Measurements from ENCODE around the gene GNAT2.

The GNAT2 gene

DNA sequence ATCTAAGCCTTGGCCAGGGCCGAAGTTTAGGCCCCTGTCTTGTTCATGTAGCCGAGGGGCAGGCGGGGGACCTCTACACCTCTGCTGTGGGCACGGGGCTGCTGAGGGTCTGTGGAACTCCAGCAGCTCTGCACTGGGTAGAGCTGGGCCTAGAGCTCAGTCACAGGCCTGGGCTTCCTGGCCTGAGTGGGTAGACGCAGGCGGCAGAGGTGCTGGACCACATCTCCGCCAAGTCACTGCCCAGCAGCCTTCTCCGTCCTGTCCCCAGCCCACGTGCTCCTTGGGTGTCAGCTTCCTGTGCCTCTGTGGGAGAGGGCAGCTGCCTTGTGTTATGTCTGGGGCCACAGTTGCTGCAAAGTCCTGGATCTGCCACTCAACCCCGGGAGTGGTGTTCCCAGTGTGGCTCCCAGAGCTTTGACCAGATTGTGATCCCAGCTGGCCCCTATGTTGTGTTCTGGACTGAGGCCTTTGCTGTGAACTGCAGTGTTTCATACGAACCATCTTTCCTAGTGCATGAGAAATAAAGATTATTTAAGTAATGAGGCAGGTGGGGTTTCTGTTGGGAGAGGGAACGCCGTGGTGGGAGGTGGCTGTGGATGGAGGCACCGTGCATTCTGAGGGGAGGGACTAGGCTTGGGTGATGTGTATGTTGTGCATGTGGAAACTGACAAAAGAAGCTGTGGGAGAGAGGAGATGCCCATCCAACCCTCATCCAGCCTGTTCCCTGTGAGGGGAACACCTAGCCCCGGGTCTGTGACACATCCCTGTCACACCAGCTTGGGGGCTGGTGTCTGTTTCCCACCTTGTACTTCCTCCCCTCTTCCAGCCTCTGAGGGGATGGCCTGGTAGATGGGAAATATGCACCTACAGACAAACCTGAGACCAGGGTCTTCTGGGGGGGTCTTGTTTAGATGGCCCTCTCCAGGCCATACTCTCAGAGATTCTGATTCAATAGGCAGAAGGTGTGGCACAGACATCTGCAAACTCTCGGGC is 12.4 kb upstream of the GNAT2 start:
- TF ChIP-seq POLR2A (IDR thresholded peaks at IDR 0.05; ENCODE audit: low read depth, low read length) (no peak), POLR2AphosphoS5 (IDR thresholded peaks at IDR 0.05; ENCODE audit: low read depth, low read length) (no peak), TAF1 (IDR thresholded peaks at IDR 0.05; ENCODE audit: borderline replicate concordance, low read depth, low read length) (no peak)

DNA sequence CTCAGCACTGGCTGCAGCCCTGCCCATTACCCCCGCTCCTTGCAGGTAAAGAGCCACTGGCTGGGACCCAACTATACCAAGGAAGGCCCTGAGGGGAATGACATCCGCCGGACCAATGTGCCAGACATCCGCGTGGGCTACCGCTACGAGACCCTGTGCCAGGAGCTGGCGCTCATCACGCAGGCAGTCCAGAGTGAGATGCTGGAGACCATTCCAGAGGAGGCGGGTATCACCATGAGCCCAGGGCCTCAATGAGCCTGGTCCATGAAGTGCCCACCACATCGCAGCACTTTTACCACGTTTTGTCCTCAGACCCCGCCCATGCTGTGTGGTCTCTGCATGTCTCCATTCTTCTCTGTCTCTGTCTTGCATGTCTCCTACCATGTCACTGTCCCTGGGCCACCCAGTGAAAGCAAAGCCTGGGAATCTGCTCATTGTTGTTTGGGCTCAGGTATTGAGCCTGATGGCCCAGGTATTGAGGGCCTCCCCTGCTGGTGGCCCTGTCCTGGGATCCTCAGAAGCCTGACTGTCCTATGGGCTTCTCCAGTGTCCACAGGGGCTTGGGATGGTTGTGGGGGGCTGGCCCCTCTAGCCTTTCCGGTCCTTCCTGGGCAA is 11.6 kb upstream of the GNAT2 start:
- no peak for TF ChIP-seq POLR2A (IDR thresholded peaks at IDR 0.05; ENCODE audit: low read depth, low read length)
- TF ChIP-seq POLR2AphosphoS5 (IDR thresholded peaks at IDR 0.05; ENCODE audit: low read depth, low read length), result no peak
- TF ChIP-seq TAF1 (IDR thresholded peaks at IDR 0.05; ENCODE audit: borderline replicate concordance, low read depth, low read length), result no peak
- DNase-seq (ENCODE audit: insufficient read length) (no peak), FAIRE-seq (no peak)

More for the DNA sequence above, 12.4 kb upstream of the GNAT2 start:
- FAIRE-seq, result no peak
- DNase-seq (ENCODE audit: insufficient read length), result no peak

DNA sequence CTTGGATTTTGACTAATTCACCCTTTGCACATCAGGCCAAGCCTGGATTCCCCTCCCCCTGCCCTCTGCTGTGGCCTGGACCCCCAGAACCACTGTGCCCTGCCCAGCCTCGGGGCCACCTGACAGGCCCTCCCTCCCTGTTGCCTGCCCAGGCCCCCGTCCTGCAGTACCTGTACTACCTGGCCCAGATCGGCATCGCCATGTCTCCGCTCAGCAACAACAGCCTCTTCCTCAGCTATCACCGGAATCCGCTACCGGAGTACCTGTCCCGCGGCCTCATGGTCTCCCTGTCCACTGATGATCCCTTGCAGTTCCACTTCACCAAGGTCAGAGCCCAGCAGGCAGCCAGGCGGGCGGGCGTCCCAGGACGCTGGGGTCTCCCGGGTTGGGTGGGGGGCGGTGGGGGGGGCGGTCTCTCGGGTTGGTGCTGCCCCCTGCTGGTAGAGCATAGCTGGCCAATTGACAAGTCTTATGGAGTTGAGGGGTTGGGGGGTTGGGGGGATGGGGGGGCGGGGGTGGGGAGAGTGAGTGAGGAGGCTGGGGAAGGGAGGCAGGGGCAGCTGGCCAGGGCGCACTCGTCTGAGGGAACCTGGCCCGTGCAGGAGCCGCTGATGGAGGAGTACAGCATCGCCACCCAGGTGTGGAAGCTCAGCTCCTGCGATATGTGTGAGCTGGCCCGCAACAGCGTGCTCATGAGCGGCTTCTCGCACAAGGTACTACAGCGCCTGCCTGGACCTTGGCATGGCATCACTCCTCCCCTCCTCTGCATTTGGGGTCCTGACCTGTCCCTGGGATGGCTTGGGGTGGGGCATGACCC is 10.9 kb upstream of the GNAT2 start:
- no peak for FAIRE-seq
- TF ChIP-seq POLR2A (IDR thresholded peaks at IDR 0.05; ENCODE audit: low read depth, low read length), result no peak
- TF ChIP-seq POLR2AphosphoS5 (IDR thresholded peaks at IDR 0.05; ENCODE audit: low read depth, low read length), result no peak
- TF ChIP-seq TAF1 (IDR thresholded peaks at IDR 0.05; ENCODE audit: borderline replicate concordance, low read depth, low read length), result no peak
- no peak for DNase-seq (ENCODE audit: insufficient read length)

DNA sequence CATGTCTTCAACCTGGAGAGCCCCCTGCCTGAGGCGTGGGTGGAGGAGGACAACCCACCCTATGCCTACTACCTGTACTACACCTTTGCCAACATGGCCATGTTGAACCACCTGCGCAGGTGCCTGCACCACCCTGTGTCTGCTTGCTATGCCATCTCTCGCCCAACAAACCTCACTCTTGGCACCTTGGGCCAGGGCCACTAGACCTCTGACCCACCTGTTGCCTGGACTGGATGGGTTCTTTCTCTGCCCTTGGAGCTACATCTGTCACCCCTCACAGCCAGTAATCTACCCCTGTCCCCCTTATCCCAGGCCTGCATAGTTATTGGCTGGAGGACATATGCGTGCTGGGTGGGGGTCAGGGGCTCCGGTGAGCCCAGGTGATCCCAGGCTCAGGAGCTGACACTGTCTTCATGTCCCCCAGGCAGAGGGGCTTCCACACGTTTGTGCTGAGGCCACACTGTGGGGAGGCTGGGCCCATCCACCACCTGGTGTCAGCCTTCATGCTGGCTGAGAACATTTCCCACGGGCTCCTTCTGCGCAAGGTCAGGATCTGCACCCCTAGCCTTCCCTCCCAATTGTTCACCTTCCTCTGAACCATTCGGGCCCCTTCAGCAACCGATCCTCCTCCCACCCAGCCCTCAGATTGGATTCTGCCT is 10.1 kb upstream of the GNAT2 start:
- FAIRE-seq (no peak), DNase-seq (ENCODE audit: insufficient read length) (no peak)
- no peak for TF ChIP-seq TAF1 (IDR thresholded peaks at IDR 0.05; ENCODE audit: borderline replicate concordance, low read depth, low read length)
- no peak for TF ChIP-seq POLR2A (IDR thresholded peaks at IDR 0.05; ENCODE audit: low read depth, low read length)

DNA sequence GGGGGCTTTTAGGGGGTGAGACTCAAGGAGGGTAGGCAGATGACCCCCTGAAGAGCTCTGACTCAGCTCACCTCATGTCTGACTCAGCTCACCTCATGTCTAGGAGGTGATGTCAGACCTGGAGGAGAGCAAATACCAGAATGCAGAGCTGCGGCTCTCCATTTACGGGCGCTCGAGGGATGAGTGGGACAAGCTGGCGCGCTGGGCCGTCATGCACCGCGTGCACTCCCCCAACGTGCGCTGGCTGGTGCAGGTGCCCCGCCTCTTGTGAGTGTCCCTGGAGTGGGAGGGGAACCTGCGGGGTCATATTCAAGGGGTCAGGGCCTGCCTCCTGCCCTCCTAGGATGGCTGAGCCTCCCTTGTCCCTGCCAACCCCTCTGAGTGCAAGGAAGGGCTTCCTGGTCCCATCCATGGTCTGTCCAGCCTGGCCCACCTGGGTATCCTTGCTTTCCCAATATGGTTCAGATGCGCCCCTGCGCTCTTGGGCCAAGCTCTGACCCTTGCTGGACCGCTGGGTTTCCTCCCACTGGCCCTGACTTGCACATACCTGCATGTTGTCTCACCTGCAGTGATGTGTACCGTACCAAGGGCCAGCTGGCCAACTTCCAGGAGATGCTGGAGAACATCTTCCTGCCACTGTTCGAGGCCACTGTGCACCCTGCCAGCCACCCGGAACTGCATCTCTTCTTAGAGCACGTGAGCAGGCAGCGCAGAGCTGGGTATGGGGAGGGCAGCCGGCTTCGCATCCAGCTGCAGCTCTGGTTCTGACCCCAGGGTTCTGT is 9.3 kb upstream of the GNAT2 start:
- no peak for DNase-seq (ENCODE audit: insufficient read length)
- no peak for FAIRE-seq
- TF ChIP-seq POLR2AphosphoS5 (IDR thresholded peaks at IDR 0.05; ENCODE audit: low read depth, low read length), result no peak

DNA sequence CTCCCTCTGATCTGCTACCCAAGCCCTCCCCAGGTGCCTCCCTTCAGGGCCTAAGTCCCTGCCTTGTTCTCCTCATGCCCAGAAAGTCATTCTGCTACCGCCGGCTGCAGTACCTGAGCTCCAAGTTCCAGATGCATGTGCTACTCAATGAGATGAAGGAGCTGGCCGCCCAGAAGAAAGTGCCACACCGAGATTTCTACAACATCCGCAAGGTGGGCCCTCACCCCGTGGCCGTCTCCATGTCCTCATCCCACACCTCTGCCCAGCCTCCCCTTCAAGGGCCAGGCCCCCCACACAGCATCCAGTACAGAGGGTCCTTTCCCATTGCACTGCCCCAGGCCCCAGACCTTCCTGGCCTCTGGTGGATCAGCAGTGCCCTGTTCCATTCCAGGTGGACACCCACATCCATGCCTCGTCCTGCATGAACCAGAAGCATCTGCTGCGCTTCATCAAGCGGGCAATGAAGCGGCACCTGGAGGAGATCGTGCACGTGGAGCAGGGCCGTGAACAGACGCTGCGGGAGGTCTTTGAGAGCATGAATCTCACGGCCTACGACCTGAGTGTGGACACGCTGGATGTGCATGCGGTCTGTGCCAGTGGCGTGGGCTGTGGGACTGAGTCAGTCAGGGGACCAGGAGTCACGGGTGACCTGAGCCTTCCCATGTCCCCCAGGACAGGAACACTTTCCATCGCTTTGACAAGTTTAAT is 8.4 kb upstream of the GNAT2 start:
- DNase-seq (ENCODE audit: insufficient read length), result no peak
- TF ChIP-seq POLR2AphosphoS5 (IDR thresholded peaks at IDR 0.05; ENCODE audit: low read depth, low read length) (no peak), TAF1 (IDR thresholded peaks at IDR 0.05; ENCODE audit: borderline replicate concordance, low read depth, low read length) (no peak), POLR2A (IDR thresholded peaks at IDR 0.05; ENCODE audit: low read depth, low read length) (no peak)
- FAIRE-seq, result no peak

DNA sequence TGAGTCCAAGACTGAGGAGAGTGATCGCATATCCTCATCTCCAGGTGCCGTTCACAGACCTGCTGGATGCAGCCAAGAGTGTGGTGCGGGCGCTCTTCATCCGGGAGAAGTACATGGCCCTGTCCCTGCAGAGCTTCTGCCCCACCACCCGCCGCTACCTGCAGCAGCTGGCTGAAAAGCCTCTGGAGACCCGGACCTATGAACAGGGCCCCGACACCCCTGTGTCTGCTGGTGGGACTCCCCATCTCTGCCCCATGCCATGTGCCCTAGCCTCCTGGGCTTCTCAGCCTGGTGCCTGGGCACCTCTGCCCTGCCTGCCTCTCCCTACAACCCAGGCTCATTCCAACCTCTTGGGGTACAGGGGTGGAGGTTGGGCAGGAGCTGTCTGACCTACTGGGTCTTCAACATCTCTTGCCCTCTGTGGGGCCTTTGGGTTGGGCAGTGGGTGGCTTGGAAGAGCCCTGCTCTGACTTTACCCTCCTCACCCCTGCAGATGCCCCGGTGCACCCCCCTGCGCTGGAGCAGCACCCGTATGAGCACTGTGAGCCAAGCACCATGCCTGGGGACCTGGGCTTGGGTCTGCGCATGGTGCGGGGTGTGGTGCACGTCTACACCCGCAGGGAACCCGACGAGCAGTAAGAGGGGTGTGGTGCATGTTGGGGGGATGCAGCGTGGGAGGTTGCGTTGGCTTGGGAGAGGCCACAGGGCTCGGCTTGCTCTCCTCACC is 7.4 kb upstream of the GNAT2 start:
- FAIRE-seq (no peak), DNase-seq (ENCODE audit: insufficient read length) (no peak)
- TF ChIP-seq POLR2A (IDR thresholded peaks at IDR 0.05; ENCODE audit: low read depth, low read length), result no peak
- no peak for TF ChIP-seq POLR2AphosphoS5 (IDR thresholded peaks at IDR 0.05; ENCODE audit: low read depth, low read length)
- no peak for TF ChIP-seq TAF1 (IDR thresholded peaks at IDR 0.05; ENCODE audit: borderline replicate concordance, low read depth, low read length)

DNA sequence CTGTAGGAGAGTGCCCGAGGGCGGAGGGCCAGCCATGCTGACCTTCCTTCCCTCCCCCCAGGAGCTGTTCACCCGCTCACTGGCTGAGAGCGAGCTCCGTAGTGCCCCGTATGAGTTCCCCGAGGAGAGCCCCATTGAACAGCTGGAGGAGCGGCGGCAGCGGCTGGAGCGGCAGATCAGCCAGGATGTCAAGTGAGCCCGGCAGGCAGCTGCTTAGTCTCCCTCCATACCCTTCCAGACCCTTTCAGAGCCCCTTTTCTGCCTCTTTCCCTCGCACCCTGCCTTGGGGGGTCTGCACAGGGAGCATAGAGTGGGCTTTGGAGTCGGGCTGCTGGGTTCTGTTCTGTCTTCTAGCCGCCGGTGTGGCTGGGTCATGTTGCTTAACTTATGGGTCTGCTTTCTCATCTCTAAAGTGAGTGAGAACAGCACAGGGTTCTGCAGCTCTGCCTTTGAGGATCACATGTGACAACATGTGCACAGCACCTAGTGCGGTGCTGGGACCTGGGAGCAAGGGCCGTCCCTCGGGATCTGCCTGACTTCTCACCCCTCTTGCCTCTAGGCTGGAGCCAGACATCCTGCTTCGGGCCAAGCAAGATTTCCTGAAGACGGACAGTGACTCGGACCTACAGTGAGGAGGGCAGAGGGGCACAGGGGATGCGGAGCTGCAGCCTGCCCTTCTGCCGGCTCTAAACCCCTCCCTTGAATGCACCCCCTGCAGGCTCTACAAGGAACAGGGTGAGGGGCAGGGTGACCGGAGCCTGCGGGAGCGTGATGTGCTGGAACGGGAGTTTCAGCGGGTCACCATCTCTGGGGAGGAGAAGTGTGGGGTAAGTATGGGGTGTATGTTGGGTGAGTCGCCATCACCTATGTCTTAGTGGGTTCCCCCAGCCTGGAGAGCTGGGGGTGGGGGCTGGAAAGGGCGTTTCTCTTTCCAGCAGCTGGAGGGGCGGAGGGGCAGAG is 6.5 kb upstream of the GNAT2 start:
- no peak for DNase-seq (ENCODE audit: insufficient read length)
- no peak for FAIRE-seq
- TF ChIP-seq POLR2AphosphoS5 (IDR thresholded peaks at IDR 0.05; ENCODE audit: low read depth, low read length) (no peak), POLR2A (IDR thresholded peaks at IDR 0.05; ENCODE audit: low read depth, low read length) (no peak), TAF1 (IDR thresholded peaks at IDR 0.05; ENCODE audit: borderline replicate concordance, low read depth, low read length) (no peak)

DNA sequence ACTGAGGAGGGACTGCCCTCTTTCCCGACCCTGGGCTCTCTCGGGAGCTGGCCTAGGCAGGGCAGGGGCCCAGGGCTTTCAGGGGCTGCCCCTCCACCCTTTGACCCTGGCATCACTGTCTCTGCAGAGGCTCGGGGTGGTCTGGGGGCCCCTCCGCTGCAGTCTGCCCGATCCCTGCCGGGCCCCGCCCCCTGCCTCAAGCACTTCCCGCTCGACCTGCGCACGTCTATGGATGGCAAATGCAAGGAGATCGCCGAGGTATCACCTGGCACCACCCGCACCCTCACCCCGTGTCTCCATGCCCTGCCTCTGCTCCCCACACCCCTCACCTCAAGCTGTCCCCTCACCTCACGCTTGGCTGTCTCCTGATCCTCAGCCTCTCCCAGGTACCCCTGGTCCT is 5.8 kb upstream of the GNAT2 start:
- FAIRE-seq (no peak), DNase-seq (ENCODE audit: insufficient read length) (no peak)
- no peak for TF ChIP-seq POLR2A (IDR thresholded peaks at IDR 0.05; ENCODE audit: low read depth, low read length)
- TF ChIP-seq POLR2AphosphoS5 (IDR thresholded peaks at IDR 0.05; ENCODE audit: low read depth, low read length), result no peak
- no peak for TF ChIP-seq TAF1 (IDR thresholded peaks at IDR 0.05; ENCODE audit: borderline replicate concordance, low read depth, low read length)
